Mesendoderm (in vitro differentiated cells): ENCODE results near the gene FAT1.

Experiments used
- DNase-seq: peaks from one replicate; pipeline ENCODE4 v3.0.0; 2013
- H2AK5ac ChIP-seq: 2 replicates; pipeline ENCODE4 v1.6.1; 2013; ENCODE audit warnings: low read length, inconsistent platforms
- H2BK120ac ChIP-seq: 2 replicates; pipeline ENCODE4 v1.6.1; 2013; ENCODE audit warnings: low read depth, mild to moderate bottlenecking, low read length, moderate library complexity, mixed read lengths
- H2BK15ac ChIP-seq: replicated peaks from 2 replicates; pipeline ENCODE4 v1.6.1; 2013; ENCODE audit warnings: low read depth, mild to moderate bottlenecking, moderate library complexity
- H2BK5ac ChIP-seq: 2 replicates; pipeline ENCODE4 v1.6.1; 2013; ENCODE audit warnings: low read length, inconsistent platforms
- H3K18ac ChIP-seq: 2 replicates; pipeline ENCODE4 v1.6.1; 2013; ENCODE audit warnings: mild to moderate bottlenecking, low read length, mixed read lengths
- H3K23ac ChIP-seq: one replicate; pipeline ENCODE4 v1.6.1; 2013; ENCODE audit warnings: low read length
- H3K27ac ChIP-seq: 2 replicates; pipeline ENCODE4 v1.5.1; 2013; ENCODE audit warnings: low read depth, mild to moderate bottlenecking, inconsistent platforms, low read length, moderate library complexity
- H3K27me3 ChIP-seq: 2 replicates; pipeline ENCODE4 v1.6.1; 2013; ENCODE audit warnings: low read length, control low read depth, mild to moderate bottlenecking, inconsistent platforms; ENCODE audit not compliant: insufficient read depth, poor library complexity
- H3K36me3 ChIP-seq: 2 replicates; pipeline ENCODE4 v1.6.1; 2013; ENCODE audit warnings: low read length, inconsistent platforms; ENCODE audit not compliant: control insufficient read depth, insufficient read depth
- H3K4ac ChIP-seq: one replicate; pipeline ENCODE4 v1.6.1; 2013; ENCODE audit warnings: low read depth, mild to moderate bottlenecking, low read length, moderate library complexity
- H3K4me1 ChIP-seq: 2 replicates; pipeline ENCODE4 v1.6.1; 2013; ENCODE audit warnings: low read depth, low read length, inconsistent platforms; ENCODE audit not compliant: control insufficient read depth
- H3K4me2 ChIP-seq: 2 replicates; pipeline ENCODE4 v1.6.1; 2013; ENCODE audit warnings: low read length
- H3K4me3 ChIP-seq: 2 replicates; pipeline ENCODE4 v1.5.1; 2013; ENCODE audit warnings: mild to moderate bottlenecking, low read length
- H3K56ac ChIP-seq: one replicate; pipeline ENCODE4 v1.6.1; 2013; ENCODE audit warnings: low read length
- H3K79me1 ChIP-seq: 2 replicates; pipeline ENCODE4 v1.6.1; 2013; ENCODE audit warnings: low read length, inconsistent platforms
- H3K79me2 ChIP-seq: 2 replicates; pipeline ENCODE4 v1.6.1; 2013; ENCODE audit warnings: mild to moderate bottlenecking, low read length; ENCODE audit not compliant: control insufficient read depth, insufficient read depth
- H3K9ac ChIP-seq: 2 replicates; pipeline ENCODE4 v1.6.1; 2013; ENCODE audit warnings: low read length, inconsistent platforms
- H4K5ac ChIP-seq: one replicate; pipeline ENCODE4 v1.6.1; 2013; ENCODE audit warnings: low read length
- H4K8ac ChIP-seq: one replicate; pipeline ENCODE4 v1.6.1; 2013; ENCODE audit warnings: low read depth, mild to moderate bottlenecking, control low read depth, low read length, moderate library complexity
- WGBS: extraction: QIAGEN DNeasy Blood & Tissue Kit; methylation state at CpG from one replicate; pipeline ENCODE4 v1.1.7; 2013; ENCODE audit warnings: low lambda C conversion rate, missing lambda C conversion rate; ENCODE audit not compliant: insufficient coverage; ENCODE audit errors: extremely low coverage; 5-methylcytosine and 5-hydroxymethylcytosine counted together

Gene FAT1

GRCh38 chr4:186701788-186702187 lies 21.9 kb downstream of the FAT1 start:
- no peak overlapping the region for H2BK120ac ChIP-seq
- H3K18ac ChIP-seq: no peak overlapping the region
- no peak overlapping the region for H2BK5ac ChIP-seq
- H3K79me1 ChIP-seq: peaks cover 17% of the 10 kb centered on the region
- no peak overlapping the region for H3K4ac ChIP-seq
- H3K4me2 ChIP-seq: no peak overlapping the region
- peaks cover 59% of the 10 kb centered on the region for H3K79me2 ChIP-seq
- no peak overlapping the region for H2BK15ac ChIP-seq
- H3K4me3 ChIP-seq: no peak overlapping the region
- H3K23ac ChIP-seq: no peak overlapping the region
- H4K5ac ChIP-seq: no peak overlapping the region
- H3K56ac ChIP-seq: no peak overlapping the region
- no peak overlapping the region for H3K9ac ChIP-seq
- H3K4me1 ChIP-seq: peaks cover 6% of the 10 kb centered on the region
- H3K27ac ChIP-seq: no peak overlapping the region
- WGBS: no CpG with 5 or more reads among the region's 12 CpGs
- H2AK5ac ChIP-seq: no peak overlapping the region
- DNase-seq: no peak
- H4K8ac ChIP-seq: no peak overlapping the region
- H3K36me3 ChIP-seq: no peaks in the 10 kb centered on the region
- no peaks in the 10 kb centered on the region for H3K27me3 ChIP-seq

GRCh38 chr4:186701273-186701672 lies 22.4 kb downstream of the FAT1 start:
- Histone ChIP-seq H3K4me2 (peak overlapping the region; percentile 10), H3K56ac (peak overlapping the region; percentile 31), H3K36me3 (no peaks in the 10 kb centered on the region), H4K8ac (no peak overlapping the region), H3K4me3 (no peak overlapping the region), H3K4ac (no peak overlapping the region), H3K27me3 (no peaks in the 10 kb centered on the region), H3K4me1 (peaks cover 6% of the 10 kb centered on the region), H3K79me2 (peaks cover 57% of the 10 kb centered on the region), H4K5ac (no peak overlapping the region), H2BK5ac (no peak overlapping the region), H2AK5ac (no peak overlapping the region), H3K27ac (peak overlapping the region; percentile 44), H2BK15ac (no peak overlapping the region), H3K18ac (no peak overlapping the region), H3K23ac (no peak overlapping the region), H2BK120ac (no peak overlapping the region), H3K9ac (peak overlapping the region; percentile 29), H3K79me1 (peaks cover 17% of the 10 kb centered on the region)
- peak; percentile 85 for DNase-seq
- no CpG with 5 or more reads among the region's 5 CpGs for WGBS

- Histone ChIP-seq H3K18ac (no peak overlapping the region), H2BK15ac (no peak overlapping the region), H3K4ac (no peak overlapping the region), H3K4me1 (peaks cover 6% of the 10 kb centered on the region), H2BK5ac (no peak overlapping the region), H3K4me3 (no peak overlapping the region), H3K4me2 (no peak overlapping the region), H4K5ac (no peak overlapping the region), H3K27me3 (no peaks in the 10 kb centered on the region), H3K27ac (no peak overlapping the region), H3K79me2 (peaks cover 55% of the 10 kb centered on the region), H3K36me3 (no peaks in the 10 kb centered on the region), H3K56ac (peak overlapping the region; percentile 30), H2AK5ac (no peak overlapping the region), H3K23ac (no peak overlapping the region), H4K8ac (no peak overlapping the region), H3K9ac (no peak overlapping the region), H3K79me1 (peaks cover 17% of the 10 kb centered on the region), H2BK120ac (no peak overlapping the region)
- DNase-seq: no peak
- no CpG with 5 or more reads among the region's 16 CpGs for WGBS
These were observed 22.9 kb downstream of the FAT1 start for GRCh38 chr4:186700746-186701145.

- Histone ChIP-seq H2BK5ac (no peak overlapping the region), H3K79me1 (peaks cover 15% of the 10 kb centered on the region), H3K4ac (no peak overlapping the region), H3K4me3 (no peak overlapping the region), H4K5ac (no peak overlapping the region), H2BK15ac (no peak overlapping the region), H2AK5ac (no peak overlapping the region), H3K56ac (no peak overlapping the region), H4K8ac (no peak overlapping the region), H3K27ac (no peak overlapping the region), H3K18ac (no peak overlapping the region), H3K4me1 (peaks cover 6% of the 10 kb centered on the region), H3K9ac (no peak overlapping the region), H2BK120ac (no peak overlapping the region), H3K79me2 (peaks cover 54% of the 10 kb centered on the region), H3K4me2 (no peak overlapping the region), H3K23ac (no peak overlapping the region), H3K36me3 (no peaks in the 10 kb centered on the region), H3K27me3 (no peaks in the 10 kb centered on the region)
- no CpG with 5 or more reads among the region's 11 CpGs for WGBS
- DNase-seq: no peak
These were observed 23.7 kb downstream of the FAT1 start for GRCh38 chr4:186699881-186700397.

GRCh38 chr4:186699298-186699697 lies 24.4 kb downstream of the FAT1 start:
- H3K23ac ChIP-seq: no peak overlapping the region

GRCh38 chr4:186698525-186698924 lies 25.1 kb downstream of the FAT1 start:
- Histone ChIP-seq H3K18ac (no peak overlapping the region), H2AK5ac (no peak overlapping the region), H2BK120ac (no peak overlapping the region), H3K27ac (no peak overlapping the region), H3K79me2 (peaks cover 52% of the 10 kb centered on the region), H3K4me1 (peaks cover 6% of the 10 kb centered on the region), H3K4me3 (no peak overlapping the region), H2BK15ac (no peak overlapping the region), H3K4ac (no peak overlapping the region), H4K5ac (no peak overlapping the region), H3K9ac (no peak overlapping the region), H3K79me1 (peaks cover 16% of the 10 kb centered on the region), H3K4me2 (no peak overlapping the region), H3K36me3 (no peaks in the 10 kb centered on the region), H3K23ac (no peak overlapping the region), H3K56ac (peak overlapping the region; percentile 22), H2BK5ac (no peak overlapping the region), H3K27me3 (no peaks in the 10 kb centered on the region), H4K8ac (no peak overlapping the region)
- DNase-seq: no peak
- 100% methylated on average over 2 of the region's 17 CpGs for WGBS

More at GRCh38 chr4:186699298-186699697, 24.4 kb downstream of the FAT1 start:
- Histone ChIP-seq H3K27ac (no peak overlapping the region), H4K8ac (no peak overlapping the region), H3K79me2 (peaks cover 54% of the 10 kb centered on the region), H2BK5ac (no peak overlapping the region), H2BK120ac (no peak overlapping the region), H3K56ac (no peak overlapping the region), H2BK15ac (no peak overlapping the region), H2AK5ac (no peak overlapping the region), H3K4me2 (no peak overlapping the region), H3K4ac (no peak overlapping the region), H4K5ac (no peak overlapping the region), H3K4me1 (peaks cover 6% of the 10 kb centered on the region), H3K4me3 (no peak overlapping the region), H3K79me1 (peaks cover 15% of the 10 kb centered on the region), H3K27me3 (no peaks in the 10 kb centered on the region), H3K9ac (no peak overlapping the region), H3K18ac (no peak overlapping the region), H3K36me3 (no peaks in the 10 kb centered on the region)
- DNase-seq: peak; percentile 31
- no CpG with 5 or more reads among the region's 5 CpGs for WGBS
